ENCODE measurements around the gene TRMT44. TPM values are rescaled to one million over a fixed set of nuclear protein-coding genes. Genes with fewer than 3 reads are reported as not detected.
A peak's percentile ranks its signal among the peaks of the same experiment; 100 is the strongest.

The TRMT44 gene
- total and polyA plus RNA-seq, 7 donors: 2.1 to 29.1 (median 14.2) TPM

- TF ChIP-seq, protein P1, sequence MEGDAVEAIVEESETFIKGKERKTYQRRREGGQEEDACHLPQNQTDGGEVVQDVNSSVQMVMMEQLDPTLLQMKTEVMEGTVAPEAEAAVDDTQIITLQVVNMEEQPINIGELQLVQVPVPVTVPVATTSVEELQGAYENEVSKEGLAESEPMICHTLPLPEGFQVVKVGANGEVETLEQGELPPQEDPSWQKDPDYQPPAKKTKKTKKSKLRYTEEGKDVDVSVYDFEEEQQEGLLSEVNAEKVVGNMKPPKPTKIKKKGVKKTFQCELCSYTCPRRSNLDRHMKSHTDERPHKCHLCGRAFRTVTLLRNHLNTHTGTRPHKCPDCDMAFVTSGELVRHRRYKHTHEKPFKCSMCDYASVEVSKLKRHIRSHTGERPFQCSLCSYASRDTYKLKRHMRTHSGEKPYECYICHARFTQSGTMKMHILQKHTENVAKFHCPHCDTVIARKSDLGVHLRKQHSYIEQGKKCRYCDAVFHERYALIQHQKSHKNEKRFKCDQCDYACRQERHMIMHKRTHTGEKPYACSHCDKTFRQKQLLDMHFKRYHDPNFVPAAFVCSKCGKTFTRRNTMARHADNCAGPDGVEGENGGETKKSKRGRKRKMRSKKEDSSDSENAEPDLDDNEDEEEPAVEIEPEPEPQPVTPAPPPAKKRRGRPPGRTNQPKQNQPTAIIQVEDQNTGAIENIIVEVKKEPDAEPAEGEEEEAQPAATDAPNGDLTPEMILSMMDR (IDR thresholded peaks at IDR 0.05): no peak
- TF ChIP-seq POLR2A (IDR thresholded peaks at IDR 0.05) (no peak), POLR2AphosphoS5 (IDR thresholded peaks at IDR 0.05) (no peak), EP300 (IDR thresholded peaks at IDR 0.05) (no peak)
- H3K4me3 ChIP-seq: no peak overlapping the region
- no peak overlapping the region for H3K27ac ChIP-seq
- DNase-seq: peak; percentile 58
- peaks cover 9 to 82% (median 35%) of the 10 kb centered on the region in 4 donors for H3K36me3 ChIP-seq
- intact Hi-C loops (cut with DNase I): loop anchor here (10.0 kb wide), 1 partner anchor 253 kb away; the partner anchor contains the start of gene ABLIM2
- no peaks in the 10 kb centered on the region for H3K27me3 ChIP-seq
- 61 to 89% methylated on average over 9 of the region's 9 CpGs for WGBS, 2 donors
- H3K9me3 ChIP-seq: no peaks in the 10 kb centered on the region
- peaks cover 0 to 25% (median 12%) of the 10 kb centered on the region in 4 donors for H3K4me1 ChIP-seq
These were observed 32.8 kb upstream of the TRMT44 start for GRCh38 chr4:8407756-8408155.

DNA sequence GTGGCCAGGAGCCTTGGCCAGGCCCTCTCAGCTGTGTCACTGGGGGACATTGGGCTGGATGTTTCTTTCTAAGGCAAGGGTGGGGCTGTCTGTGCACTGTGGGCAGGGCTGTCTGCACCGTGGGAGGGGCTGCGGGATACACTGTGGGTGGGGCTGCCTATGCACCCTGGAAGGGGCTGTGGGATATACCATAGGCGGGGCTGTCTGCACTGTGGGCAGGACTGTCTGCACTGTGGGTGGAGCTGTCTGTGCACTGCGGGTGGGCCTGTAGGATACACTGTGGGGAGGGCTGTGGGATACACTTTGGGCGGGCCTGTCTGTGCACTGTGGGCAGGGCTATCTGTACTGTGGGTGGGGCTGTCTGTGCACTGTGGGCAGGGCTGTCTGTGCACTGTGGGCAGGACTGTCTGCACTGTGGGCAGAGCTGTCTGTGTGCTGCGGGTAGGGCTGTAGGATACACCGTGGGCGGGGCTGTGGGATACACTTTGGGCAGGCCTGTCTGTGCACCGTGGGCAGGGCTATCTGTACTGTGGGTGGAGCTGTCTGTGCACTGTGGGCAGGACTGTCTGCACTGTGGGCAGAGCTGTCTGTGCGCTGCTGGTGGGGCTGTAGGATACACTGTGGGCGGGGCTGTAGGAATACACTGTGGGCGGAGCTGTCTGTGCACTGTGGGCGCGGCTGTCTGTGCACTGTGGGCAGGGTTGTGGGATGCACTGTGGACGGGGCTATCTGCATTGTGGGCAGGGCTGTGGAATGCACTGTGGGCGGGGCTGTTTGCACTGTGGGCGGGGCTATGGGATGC, 31.1 kb upstream of the TRMT44 start:
- Histone ChIP-seq H3K9me3 (no peaks in the 10 kb centered on the region), H3K27ac (no peak overlapping the region), H3K4me1 (peaks cover 0 to 17% (median 6%) of the 10 kb centered on the region in 4 donors), H3K36me3 (peaks cover 11 to 83% (median 45%) of the 10 kb centered on the region in 4 donors), H3K27me3 (no peaks in the 10 kb centered on the region), H3K4me3 (no peak overlapping the region)
- intact Hi-C loops (cut with DNase I): loop anchor here (10.0 kb wide), 1 partner anchor 255 kb away; the partner anchor contains the start of gene ABLIM2
- TF ChIP-seq EP300 (IDR thresholded peaks at IDR 0.05) (no peak), POLR2A (IDR thresholded peaks at IDR 0.05) (no peak), POLR2AphosphoS5 (IDR thresholded peaks at IDR 0.05) (no peak)
- TF ChIP-seq, protein P1 (IDR thresholded peaks at IDR 0.05): no peak
- DNase-seq: peak; percentile 68
- WGBS, 2 donors: 46 to 74% methylated on average over 17 of the region's 17 CpGs

GRCh38 chr4:8410066-8410625, 30.4 kb upstream of the TRMT44 start:
- intact Hi-C loops (cut with DNase I): no loop called here
- H3K4me1 ChIP-seq: peaks cover 0 to 17% (median 6%) of the 10 kb centered on the region in 4 donors
- no peaks in the 10 kb centered on the region for H3K9me3 ChIP-seq
- WGBS, 2 donors: 83 to 87% methylated on average over 9 of the region's 9 CpGs
- H3K36me3 ChIP-seq: peaks cover 18 to 83% (median 46%) of the 10 kb centered on the region in 4 donors
- DNase-seq: no peak
- no peaks in the 10 kb centered on the region for H3K27me3 ChIP-seq
- no peak for TF ChIP-seq EP300 (IDR thresholded peaks at IDR 0.05)
- TF ChIP-seq, protein P1 (IDR thresholded peaks at IDR 0.05): peak in 1 of 4 experiments; percentile 9
- H3K4me3 ChIP-seq: no peak overlapping the region
- peak overlapping the region in 1 of 4 donors; percentile 61 for H3K27ac ChIP-seq

- H3K36me3 ChIP-seq: peaks cover 17 to 83% (median 44%) of the 10 kb centered on the region in 4 donors
- H3K4me3 ChIP-seq: no peak overlapping the region
- H3K4me1 ChIP-seq: peaks cover 0 to 17% (median 6%) of the 10 kb centered on the region in 4 donors
- no peaks in the 10 kb centered on the region for H3K27me3 ChIP-seq
- H3K9me3 ChIP-seq: no peaks in the 10 kb centered on the region
- no peak for DNase-seq
- WGBS, 2 donors: 70 to 82% methylated on average over 26 of the region's 26 CpGs
- TF ChIP-seq POLR2AphosphoS5 (IDR thresholded peaks at IDR 0.05) (no peak), EP300 (IDR thresholded peaks at IDR 0.05) (no peak), POLR2A (IDR thresholded peaks at IDR 0.05) (no peak)
- TF ChIP-seq, protein P1 (IDR thresholded peaks at IDR 0.05): peak in 1 of 4 experiments; percentile 9
- H3K27ac ChIP-seq: peak overlapping the region in 1 of 4 donors; percentile 61
- intact Hi-C loops (cut with DNase I): no loop called here
These were observed 29.8 kb upstream of the TRMT44 start for GRCh38 chr4:8410641-8411271.
